A549 (cell line): ENCODE measurements around the gene ACKR4. TPM values are rescaled to one million over a fixed set of nuclear protein-coding genes. Genes with fewer than 3 reads are reported as not detected.
A peak's percentile ranks its signal among the peaks of the same experiment; 100 is the strongest.

Source experiments
- ATAC-seq, 2 experiments: fragments of 200-7000 bp in 1 of 2; fragments of >200 bp in 1 of 2; cut with Nextera tagmentation in 1 of 2; cut with Tn5 transposase in 1 of 2; 3 replicates each; pipeline versions ENCODE4 v1.8.0 to v1.9.1; 2018 to 2020; ENCODE audit warnings: mild to moderate bottlenecking in 1 of 2, moderate library complexity in 1 of 2
- CTCF ChIA-PET: fragments of 300-600 bp; sonication (Branson Sonifier 250); formaldehyde crosslinking; extraction: SDS; loops from one replicate; lab custom pipeline; 2021; ENCODE audit warnings: antibody characterized with exemption, inconsistent platforms; lab: Yijun Ruan, JAX
- POLR2A ChIA-PET: fragments of 350-600 bp; formaldehyde crosslinking; extraction: SDS; loops from one replicate; lab custom pipeline; 2021; ENCODE audit warnings: antibody characterized with exemption, inconsistent platforms; lab: Yijun Ruan, JAX
- DNase-seq, 2 experiments: peaks; one replicate each; pipeline versions ENCODE4 v3.0.0 to v3.0.0-alpha.2; 2011 to 2016; ENCODE audit warnings: low read depth in 1 of 2, low spot score in 1 of 2
- FAIRE-seq: peaks from 2 replicates; lab custom pipeline; 2011; peaks lifted over from hg19 to GRCh38; lab: Jason Lieb, UNC
- H3K27ac ChIP-seq, 2 experiments: fragments of >200 bp; sonication (Bioruptor Twin); formaldehyde crosslinking; 3 replicates each; pipeline ENCODE4 v1.5.1; 2016 to 2017
- H3K4me1 ChIP-seq: fragments of >200 bp; sonication (Bioruptor Twin); formaldehyde crosslinking; 3 replicates; pipeline ENCODE4 v1.6.1; 2016
- H3K4me2 ChIP-seq: fragments of >200 bp; sonication (Bioruptor Twin); formaldehyde crosslinking; 3 replicates; pipeline ENCODE4 v1.6.1; 2016
- H3K4me3 ChIP-seq: fragments of >200 bp; sonication (Bioruptor Twin); formaldehyde crosslinking; 3 replicates; pipeline ENCODE4 v1.5.1; 2016
- H3K9me3 ChIP-seq: fragments of >200 bp; sonication (Bioruptor Twin); formaldehyde crosslinking; 3 replicates; pipeline ENCODE4 v1.6.1; 2016
- ATOH8 ChIP-seq: fragments of 250-450 bp; sonication (Bioruptor Pico); IDR thresholded peaks from 2 replicates; pipeline ENCODE4 v1.5.0; 2020; ENCODE audit warnings: low read depth, mild to moderate bottlenecking, moderate library complexity
- BCL3 ChIP-seq: fragments of >200 bp; sonication (Bioruptor Twin); formaldehyde crosslinking; IDR thresholded peaks from 3 replicates; pipeline ENCODE4 v1.6.1; 2016
- CHD2 ChIP-seq: fragments of 150-350 bp; IDR thresholded peaks from 2 replicates; pipeline ENCODE4 v1.6.1; 2014; ENCODE audit warnings: low read length; ENCODE audit not compliant: partially characterized antibody
- E2F6 ChIP-seq: IDR thresholded peaks from 2 replicates; pipeline ENCODE4 v1.6.1; 2012; ENCODE audit warnings: low read depth, borderline replicate concordance
- EHF ChIP-seq: fragments of 250-450 bp; sonication (Bioruptor Pico); IDR thresholded peaks from 2 replicates; pipeline ENCODE4 v1.5.0; 2020; ENCODE audit warnings: mild to moderate bottlenecking
- EHMT2 ChIP-seq: fragments of 200-600 bp; sonication (generic); IDR thresholded peaks from 2 replicates; pipeline ENCODE4 v1.6.1; 2016; ENCODE audit warnings: antibody characterized with exemption, low read depth, mild to moderate bottlenecking, moderate library complexity
- HDAC2 ChIP-seq: fragments of 200-600 bp; sonication (generic); IDR thresholded peaks from 2 replicates; pipeline ENCODE4 v1.6.1; 2016
- HES2 ChIP-seq: fragments of >200 bp; sonication (Bioruptor Twin); formaldehyde crosslinking; IDR thresholded peaks from 2 replicates; pipeline ENCODE4 v1.6.1; 2016
- HMGXB4 ChIP-seq: fragments of 250-450 bp; sonication (Bioruptor Pico); IDR thresholded peaks from 2 replicates; pipeline ENCODE4 v1.5.0; 2021; ENCODE audit warnings: mild to moderate bottlenecking, moderate library complexity, borderline replicate concordance
- HOXB5 ChIP-seq: fragments of 250-450 bp; sonication (Bioruptor Pico); IDR thresholded peaks from 2 replicates; pipeline ENCODE4 v1.5.0; 2020; ENCODE audit warnings: mild to moderate bottlenecking, moderate library complexity
- KDM1A ChIP-seq: fragments of 200-600 bp; sonication (generic); IDR thresholded peaks from 2 replicates; pipeline ENCODE4 v1.6.1; 2016; ENCODE audit warnings: low read depth, mild to moderate bottlenecking
- KDM5A ChIP-seq: fragments of 200-600 bp; sonication (generic); IDR thresholded peaks from 2 replicates; pipeline ENCODE4 v1.6.1; 2016; ENCODE audit warnings: antibody characterized with exemption, mild to moderate bottlenecking
- MAZ ChIP-seq: fragments of 150-350 bp; IDR thresholded peaks from 2 replicates; pipeline ENCODE4 v1.6.1; 2014; ENCODE audit warnings: antibody characterized with exemption, low read depth, low read length, borderline replicate concordance
- POLR2A ChIP-seq: IDR thresholded peaks from 2 replicates; pipeline ENCODE4 v1.6.1; 2012; ENCODE audit warnings: mild to moderate bottlenecking, low read length
- POLR2AphosphoS2 ChIP-seq: conservative IDR thresholded peaks from 2 replicates; pipeline ENCODE4 v1.6.1; 2012; ENCODE audit warnings: low read length, improper control_type of control experiment, inconsistent platforms
- RARB ChIP-seq: fragments of 250-450 bp; sonication (Bioruptor Pico); IDR thresholded peaks from 2 replicates; pipeline ENCODE4 v1.8.0; 2021; ENCODE audit warnings: mild to moderate bottlenecking, moderate library complexity
- REST ChIP-seq: fragments of 200-600 bp; sonication (generic); IDR thresholded peaks from 2 replicates; pipeline ENCODE4 v1.6.1; 2016; ENCODE audit warnings: antibody characterized with exemption, mild to moderate bottlenecking, moderate library complexity
- ZSCAN20 ChIP-seq: fragments of 250-450 bp; sonication (Bioruptor Pico); IDR thresholded peaks from 2 replicates; pipeline ENCODE4 v1.8.0; 2022; ENCODE audit warnings: mild to moderate bottlenecking, moderate library complexity
- WGBS: methylation state at CpG from one replicate; pipeline ENCODE4 v1.1.6; 2017; ENCODE audit errors: missing lambda C conversion rate; 5-methylcytosine and 5-hydroxymethylcytosine counted together
- polyA plus RNA-seq, 4 experiments: library from polyadenylated mRNA; depleted of rRNA in 3 of 4; stranded (reverse); fragments of >200 nt; fragmentation: RNase III in 1 of 4; extraction: RNeasy Plus Mini Kit Qiagen cat#74134 plus additional on column Dnase treatment in 1 of 4; gene quantifications; 2 replicates in 3 of 4; 3 replicates in 1 of 4; pipeline ENCODE4 v1.2.3, GENCODE V29; 2011 to 2017

Gene ACKR4
- polyA plus RNA-seq, 2 of the 4 experiments (the other 2 are of a cell fraction) = 0.04 to 0.08 TPM

- H3K4me3 ChIP-seq = no peak overlapping the region
- no peak overlapping the region for H3K4me2 ChIP-seq
- no peaks in the 10 kb centered on the region for H3K9me3 ChIP-seq
- H3K27ac ChIP-seq = no peak overlapping the region
- DNase-seq = no peak
- no peak for ATAC-seq
- CTCF ChIA-PET = no interaction called here
- WGBS = 75% methylated on average over 1 of the region's 1 CpG
- no peak for FAIRE-seq
- TF ChIP-seq E2F6 (no peak), POLR2AphosphoS2 (no peak), BCL3 (no peak), ATOH8 (CRISPR knock-in tag) (no peak)
- POLR2A ChIA-PET = no interaction called here
- H3K4me1 ChIP-seq = no peaks in the 10 kb centered on the region
These were observed 26.6 kb downstream of the ACKR4 start for GRCh38 chr3:132623646-132624045.

- ATAC-seq (no peak), FAIRE-seq (no peak), DNase-seq (no peak)
- TF ChIP-seq EHMT2 (no peak), RARB (CRISPR knock-in tag) (no peak), HDAC2 (no peak), BCL3 (no peak)
- ChIA-PET POLR2A (no interaction called here), CTCF (no interaction called here)
- Histone ChIP-seq H3K9me3 (no peaks in the 10 kb centered on the region), H3K4me3 (no peak overlapping the region), H3K4me1 (no peaks in the 10 kb centered on the region; the same call in 2 of the 3 replicates), H3K27ac (no peak overlapping the region), H3K4me2 (no peak overlapping the region)
- 92% methylated on average over 4 of the region's 7 CpGs for WGBS
These were observed 27.7 kb downstream of the ACKR4 start for GRCh38 chr3:132624790-132625189.

GRCh38 chr3:132625613-132626012, 28.5 kb downstream of the ACKR4 start:
- 90% methylated on average over 1 of the region's 1 CpG for WGBS

GRCh38 chr3:132626955-132627354, 29.9 kb downstream of the ACKR4 start:
- Histone ChIP-seq H3K27ac (0 out of 6 replicates have a peak overlapping the region, but pooled peaks of 1 of the 2 experiments have one; percentile 38), H3K4me3 (no peak overlapping the region), H3K4me1 (peaks cover 4% of the 10 kb centered on the region; the same call in 1 of the 3 replicates), H3K9me3 (no peaks in the 10 kb centered on the region), H3K4me2 (no peak overlapping the region)
- DNase-seq (no peak), ATAC-seq (no peak), FAIRE-seq (no peak)
- ChIA-PET CTCF (no interaction called here), POLR2A (no interaction called here)
- WGBS = 91% methylated on average over 6 of the region's 6 CpGs
- TF ChIP-seq EHF (CRISPR knock-in tag) = no peak
- no peak for TF ChIP-seq POLR2A
- no peak for TF ChIP-seq KDM1A
- no peak for TF ChIP-seq POLR2AphosphoS2
- TF ChIP-seq MAZ = no peak
- no peak for TF ChIP-seq BCL3
- TF ChIP-seq CHD2 = no peak
- TF ChIP-seq KDM5A = no peak
- TF ChIP-seq HES2 = no peak
- no peak for TF ChIP-seq HOXB5 (CRISPR knock-in tag)
- TF ChIP-seq HMGXB4 (CRISPR knock-in tag) = no peak
- TF ChIP-seq REST = no peak

More at GRCh38 chr3:132625613-132626012, 28.5 kb downstream of the ACKR4 start:
- CTCF ChIA-PET = interaction anchor here (0.6 kb wide), 1 partner anchor 1163 kb away, joined by 4 read pairs; no protein-coding TSS in a partner anchor
- ATAC-seq (no peak), FAIRE-seq (no peak), DNase-seq (no peak)
- H3K4me1 ChIP-seq = peaks cover 4% of the 10 kb centered on the region; the same call in 1 of the 3 replicates
- TF ChIP-seq ZSCAN20 = no peak
- no peak for TF ChIP-seq HOXB5 (CRISPR knock-in tag)
- H3K4me2 ChIP-seq = no peak overlapping the region
- POLR2A ChIA-PET = no interaction called here
- H3K9me3 ChIP-seq = no peaks in the 10 kb centered on the region
- no peak overlapping the region for H3K27ac ChIP-seq
- H3K4me3 ChIP-seq = no peak overlapping the region
